D721Med (cell line): ENCODE measurements around the gene PNKP.

Source experiments
- DNase-seq: peaks from one replicate; pipeline ENCODE4 v3.0.0; 2011; ENCODE audit warnings: low spot score; ENCODE audit not compliant: insufficient read length
- FAIRE-seq: peaks from 2 replicates; lab custom pipeline; 2011; peaks lifted over from hg19 to GRCh38; lab: Jason Lieb, UNC
- TF ChIP-seq, protein P1 (sequence below): IDR thresholded peaks from 2 replicates; pipeline ENCODE4 v1.5.1; 2012; ENCODE audit warnings: mild to moderate bottlenecking, control low read depth; ENCODE audit not compliant: insufficient read depth; ENCODE audit errors: missing control alignments

Gene PNKP

DNA sequence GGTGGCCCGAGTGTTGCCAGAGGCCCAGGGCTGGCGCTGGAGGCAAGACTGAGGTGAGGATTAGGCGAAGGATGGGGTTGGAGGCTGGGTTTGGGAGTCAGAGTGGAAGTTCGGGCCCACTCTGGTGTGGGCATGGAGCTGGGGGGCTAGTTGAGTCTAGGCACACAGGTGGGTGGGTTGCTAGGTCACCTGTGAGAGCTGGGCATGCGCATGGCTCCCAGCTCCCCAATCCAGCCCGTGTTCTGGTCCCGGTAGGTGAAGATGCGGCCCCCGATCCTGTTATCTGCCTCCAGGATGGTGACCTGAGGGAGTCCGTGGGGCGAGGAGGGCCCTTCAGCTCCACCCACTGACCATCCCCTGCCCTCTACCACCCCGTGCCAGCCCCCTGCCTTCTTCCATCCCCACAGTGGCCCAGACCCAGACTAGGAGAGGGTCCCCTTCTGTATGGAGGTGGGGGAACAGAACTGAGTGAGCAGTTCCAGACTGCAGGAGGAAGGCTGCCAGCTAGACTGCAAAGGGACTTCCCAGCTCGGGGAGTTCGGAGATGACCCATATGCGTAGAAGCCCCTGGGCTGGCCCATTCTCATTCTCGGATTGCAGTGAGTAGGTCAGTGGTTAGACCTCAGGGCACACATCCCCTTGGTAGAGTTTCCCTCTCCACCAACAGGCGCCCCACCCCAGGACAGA is 27.6 kb upstream of the PNKP start:
- TF ChIP-seq, protein P1, sequence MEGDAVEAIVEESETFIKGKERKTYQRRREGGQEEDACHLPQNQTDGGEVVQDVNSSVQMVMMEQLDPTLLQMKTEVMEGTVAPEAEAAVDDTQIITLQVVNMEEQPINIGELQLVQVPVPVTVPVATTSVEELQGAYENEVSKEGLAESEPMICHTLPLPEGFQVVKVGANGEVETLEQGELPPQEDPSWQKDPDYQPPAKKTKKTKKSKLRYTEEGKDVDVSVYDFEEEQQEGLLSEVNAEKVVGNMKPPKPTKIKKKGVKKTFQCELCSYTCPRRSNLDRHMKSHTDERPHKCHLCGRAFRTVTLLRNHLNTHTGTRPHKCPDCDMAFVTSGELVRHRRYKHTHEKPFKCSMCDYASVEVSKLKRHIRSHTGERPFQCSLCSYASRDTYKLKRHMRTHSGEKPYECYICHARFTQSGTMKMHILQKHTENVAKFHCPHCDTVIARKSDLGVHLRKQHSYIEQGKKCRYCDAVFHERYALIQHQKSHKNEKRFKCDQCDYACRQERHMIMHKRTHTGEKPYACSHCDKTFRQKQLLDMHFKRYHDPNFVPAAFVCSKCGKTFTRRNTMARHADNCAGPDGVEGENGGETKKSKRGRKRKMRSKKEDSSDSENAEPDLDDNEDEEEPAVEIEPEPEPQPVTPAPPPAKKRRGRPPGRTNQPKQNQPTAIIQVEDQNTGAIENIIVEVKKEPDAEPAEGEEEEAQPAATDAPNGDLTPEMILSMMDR, result no peak
- DNase-seq (no peak), FAIRE-seq (no peak)

DNA sequence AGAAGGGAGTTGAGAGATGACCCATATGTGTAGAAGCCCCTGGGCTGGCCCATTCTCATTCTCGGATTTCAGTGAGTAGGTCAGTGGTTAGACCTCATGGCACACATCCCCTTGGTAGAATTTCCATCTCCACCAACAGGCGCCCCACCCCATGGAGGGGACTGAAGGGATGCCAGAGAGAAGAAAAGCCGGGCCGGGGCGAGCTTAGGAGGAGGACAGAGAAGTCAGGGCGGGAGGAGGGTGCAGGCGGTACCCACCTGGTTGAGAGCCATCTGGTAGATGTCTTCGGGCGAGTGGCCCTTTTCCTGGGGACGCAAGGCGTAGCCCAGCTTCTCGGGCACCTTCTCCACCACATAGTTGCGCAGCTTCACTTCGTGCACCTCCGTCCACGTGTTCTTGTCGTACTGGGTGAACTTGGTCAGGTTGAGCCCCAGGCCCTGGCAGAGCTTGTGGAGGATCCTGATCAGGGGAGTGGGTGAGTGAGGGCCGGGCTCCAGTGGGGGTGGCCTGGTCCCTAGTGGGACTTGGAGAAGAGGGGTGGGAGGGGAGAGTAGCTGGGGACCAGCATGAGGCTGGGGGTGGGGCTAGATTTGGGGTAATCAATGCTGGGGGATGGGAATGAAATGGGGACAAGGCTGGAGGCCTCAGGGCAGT is 26.8 kb upstream of the PNKP start:
- FAIRE-seq (no peak), DNase-seq (no peak)
- TF ChIP-seq, protein P1, result no peak

DNA sequence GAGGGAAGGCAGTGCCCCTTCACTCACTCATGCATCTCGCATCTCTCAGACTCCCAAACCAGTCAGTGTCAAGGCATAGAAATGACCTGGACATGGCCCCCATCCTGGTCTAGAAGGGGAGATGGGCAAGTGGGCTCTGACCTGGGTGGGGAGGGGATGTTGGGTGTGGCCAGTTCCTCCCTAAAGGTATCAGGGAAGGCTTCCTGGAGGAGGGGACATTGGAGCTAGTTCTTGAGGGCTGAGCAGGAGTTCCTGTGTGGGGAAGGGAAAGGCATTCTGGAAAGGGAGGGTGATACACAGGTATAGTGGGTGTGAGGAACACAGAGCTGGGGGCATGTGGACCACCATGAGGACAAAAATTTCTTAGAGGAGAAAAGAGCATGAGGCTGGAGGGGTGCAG is 25.3 kb upstream of the PNKP start:
- TF ChIP-seq, protein P1, result no peak
- DNase-seq, result no peak
- no peak for FAIRE-seq

DNA sequence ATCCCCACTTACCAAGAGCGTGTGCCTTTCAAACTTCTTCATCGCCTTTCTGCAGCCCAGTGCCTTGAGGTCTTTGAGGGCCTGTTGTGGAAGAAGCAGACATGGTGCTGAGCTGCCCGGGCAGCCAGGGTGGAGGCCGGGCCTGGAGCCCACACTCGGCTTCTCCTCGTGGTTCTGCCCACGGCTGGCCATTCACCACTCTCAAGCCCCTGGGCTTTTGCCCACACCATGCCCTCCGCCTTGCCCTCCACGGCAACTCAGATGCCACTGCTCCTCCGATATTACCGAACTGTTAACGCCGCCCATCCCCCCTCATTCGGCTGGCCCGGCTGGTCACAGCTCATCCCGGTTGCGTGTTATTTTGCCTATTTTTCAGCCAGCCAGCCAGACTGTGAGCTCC is 24.0 kb upstream of the PNKP start:
- TF ChIP-seq, protein P1, result no peak
- FAIRE-seq (no peak), DNase-seq (no peak)

DNA sequence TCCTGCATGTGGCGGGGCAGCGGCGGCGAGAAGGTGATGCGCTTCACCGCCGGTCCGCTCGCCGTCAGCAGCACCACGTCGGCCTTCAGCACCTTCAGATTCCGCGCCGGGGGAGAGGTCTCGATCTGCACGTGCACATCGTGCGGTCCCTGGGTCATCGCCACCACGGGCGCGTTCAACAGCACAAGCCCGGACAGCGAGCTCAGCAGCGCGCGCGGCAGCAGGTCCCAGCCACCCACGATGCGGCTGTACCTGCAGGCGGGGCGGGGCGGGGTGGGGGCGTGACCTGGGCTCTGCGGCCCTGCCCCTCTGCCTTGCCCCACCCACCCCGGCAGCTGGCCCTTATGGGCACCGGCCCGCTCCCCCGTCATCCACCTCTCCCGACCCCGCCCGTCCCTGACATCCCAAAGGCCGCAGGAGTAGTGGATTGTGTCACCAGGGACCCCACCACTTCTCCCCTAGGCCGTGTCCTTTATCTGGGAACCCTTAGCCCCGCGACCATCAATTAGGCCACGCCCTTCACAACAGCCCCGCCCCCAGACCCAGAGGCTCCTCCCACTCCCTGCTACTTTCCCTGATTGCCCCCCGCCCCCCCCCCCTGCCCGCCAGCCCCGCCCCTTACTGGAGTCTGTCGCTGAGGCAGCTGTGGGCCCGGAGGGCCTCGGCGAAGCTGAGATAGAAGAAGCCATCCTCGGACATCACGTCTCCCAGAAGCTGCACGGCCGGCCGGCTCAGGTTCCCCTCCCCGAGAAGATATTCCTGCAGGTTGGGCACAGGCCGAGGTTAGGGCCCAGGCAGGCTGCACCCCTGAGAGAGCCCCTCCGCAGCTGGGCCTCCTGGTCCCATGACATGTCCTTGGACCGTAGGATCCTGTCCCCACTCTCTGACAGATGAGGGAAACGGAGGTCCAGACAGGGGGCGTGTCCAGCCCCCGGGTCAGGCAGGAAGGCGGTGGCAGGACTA is 23.3 kb upstream of the PNKP start:
- TF ChIP-seq, protein P1, result no peak
- FAIRE-seq (no peak), DNase-seq (no peak)

DNA sequence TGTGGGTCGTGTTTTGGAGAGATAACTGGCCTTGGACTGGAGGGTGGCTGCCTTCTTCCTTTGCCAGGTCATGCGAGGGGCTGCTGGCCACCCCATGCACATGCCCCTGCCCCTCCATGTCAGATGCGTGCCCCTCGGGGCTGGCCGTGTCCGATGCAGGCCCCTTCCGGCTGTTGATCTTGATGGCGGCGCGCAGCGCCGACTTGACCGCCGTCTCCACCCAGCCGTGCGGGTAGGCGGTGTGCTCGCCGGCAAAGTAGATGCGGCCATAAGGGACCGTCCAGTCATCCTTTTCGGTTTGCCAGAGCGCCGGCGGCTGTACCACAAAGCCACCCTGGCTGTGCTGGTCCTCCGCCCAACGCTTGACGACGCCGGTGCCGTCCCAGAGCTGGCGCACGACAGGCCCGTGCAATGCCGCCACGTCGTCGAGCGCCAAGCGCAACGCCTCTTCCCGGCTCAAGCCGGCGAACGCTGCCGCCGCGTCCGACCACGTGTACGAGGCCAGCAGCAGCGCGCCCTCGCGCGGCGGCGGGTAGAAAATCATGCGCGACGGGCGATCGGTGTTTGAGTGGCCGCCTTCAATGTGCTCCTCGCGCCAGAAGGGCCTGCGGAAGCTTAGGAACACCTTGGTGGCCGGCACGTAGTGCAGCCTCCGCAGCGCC is 22.4 kb upstream of the PNKP start:
- FAIRE-seq (no peak), DNase-seq (no peak)
- TF ChIP-seq, protein P1, result no peak
